Glomerular visceral epithelial cell (primary cell): ENCODE measurements around the gene TFF3.

Experiments
- DNase-seq: peaks from one replicate; pipeline ENCODE4 v3.0.0-alpha.2; 2016; ENCODE audit errors: extremely low spot score

Gene TFF3, protein sequence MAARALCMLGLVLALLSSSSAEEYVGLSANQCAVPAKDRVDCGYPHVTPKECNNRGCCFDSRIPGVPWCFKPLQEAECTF

DNA sequence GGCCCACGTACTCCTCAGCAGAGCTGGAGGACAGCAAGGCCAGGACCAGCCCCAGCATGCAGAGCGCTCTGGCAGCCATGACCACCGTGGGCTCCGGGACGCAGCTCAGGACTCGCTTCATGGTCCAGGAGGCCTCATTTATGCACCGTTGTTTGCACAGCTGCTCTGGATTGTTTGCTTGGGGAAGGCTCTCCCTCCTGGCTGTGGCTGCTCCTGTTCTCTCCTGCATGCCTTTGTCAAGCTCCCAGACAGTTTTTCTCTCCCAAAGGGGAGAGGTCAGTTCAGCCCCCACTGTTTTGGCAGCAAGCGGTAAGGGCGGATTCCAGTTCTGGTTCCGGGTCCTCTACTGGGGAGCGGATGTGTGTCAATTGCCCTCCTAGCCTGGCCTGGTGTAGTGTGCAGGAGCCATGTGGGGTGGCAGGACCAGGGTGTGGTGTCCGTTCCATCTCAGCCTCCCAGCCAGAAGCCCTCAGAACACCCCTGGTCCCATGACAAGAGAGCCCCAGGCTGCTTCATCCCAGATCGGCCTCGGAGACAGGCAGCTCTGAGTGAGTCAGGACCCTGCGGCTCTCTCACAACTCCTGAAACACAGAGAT lies at the start of gene TFF3:
Gene TFF3 (minus strand): TSS at position 114 of the 596 bp plus-strand sequence. CDS start 35 bp downstream, at position 79.
- DNase-seq = no peak

DNA sequence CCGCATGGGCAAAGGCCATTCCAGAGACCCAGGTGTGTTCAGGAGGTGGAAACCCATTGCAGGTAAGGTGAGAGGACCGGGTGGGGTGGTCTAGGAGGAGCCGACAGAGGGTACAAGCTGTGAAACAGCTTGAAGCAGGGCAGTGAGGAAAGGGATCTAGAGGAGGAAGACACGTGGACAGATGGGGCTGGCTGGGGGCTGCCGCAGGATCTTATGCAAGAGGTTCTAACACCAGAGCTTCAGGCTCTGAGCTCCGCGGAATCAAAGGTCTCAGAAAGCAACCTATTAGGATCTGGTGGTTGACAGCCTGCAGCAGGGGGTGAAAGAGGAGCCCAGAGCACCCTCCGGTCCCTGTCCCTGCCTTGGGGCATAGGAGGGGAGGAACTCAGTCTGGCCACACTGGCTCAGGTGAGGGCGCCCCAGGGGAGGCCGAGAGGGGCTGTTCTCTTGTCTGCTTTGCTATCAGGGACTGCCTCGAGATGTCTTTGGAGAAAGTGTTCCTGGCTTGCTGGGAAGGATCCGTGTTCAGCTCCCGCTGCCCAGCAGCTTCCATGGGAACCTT lies 49.2 kb upstream of the TFF3 start:
- DNase-seq = no peak

DNA sequence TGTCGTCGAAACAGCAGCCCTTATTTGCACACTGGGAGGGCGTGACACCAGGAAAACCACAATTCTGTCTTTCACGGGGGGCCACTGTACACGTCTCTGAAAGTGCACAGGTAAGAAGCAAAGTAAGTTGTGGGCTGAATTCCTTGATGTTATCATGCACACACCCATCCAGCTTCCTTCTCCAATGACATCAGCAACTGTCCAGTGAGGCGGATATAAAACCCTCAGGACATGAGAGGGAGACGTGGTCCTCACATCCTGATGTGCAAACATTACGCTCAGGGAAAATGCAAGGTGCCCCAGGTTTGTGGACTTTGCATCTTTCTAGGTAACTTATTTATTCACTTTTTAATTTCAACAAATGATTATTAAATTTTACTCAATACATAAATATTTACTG lies 48.1 kb upstream of the TFF3 start:
- DNase-seq = no peak

DNA sequence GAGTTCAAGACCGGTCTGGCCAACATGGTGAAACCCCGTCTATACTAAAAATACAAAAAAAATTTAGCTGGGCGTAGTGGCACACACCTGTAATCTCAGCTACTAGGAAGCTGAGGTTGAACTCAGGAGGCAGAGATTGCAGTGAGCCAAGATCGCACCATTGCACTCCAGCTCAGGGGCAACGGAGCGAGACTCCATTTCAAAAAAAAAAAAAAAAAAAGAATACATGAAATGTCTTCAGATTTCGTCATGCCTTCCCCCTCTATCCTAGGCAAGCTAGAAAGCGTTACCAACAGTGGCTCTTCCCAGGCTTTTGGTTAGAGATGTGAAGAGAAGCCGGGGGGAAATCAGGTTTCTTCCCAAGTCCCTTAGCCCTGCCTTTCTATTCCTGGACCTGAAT lies 47.5 kb upstream of the TFF3 start:
- DNase-seq = no peak

DNA sequence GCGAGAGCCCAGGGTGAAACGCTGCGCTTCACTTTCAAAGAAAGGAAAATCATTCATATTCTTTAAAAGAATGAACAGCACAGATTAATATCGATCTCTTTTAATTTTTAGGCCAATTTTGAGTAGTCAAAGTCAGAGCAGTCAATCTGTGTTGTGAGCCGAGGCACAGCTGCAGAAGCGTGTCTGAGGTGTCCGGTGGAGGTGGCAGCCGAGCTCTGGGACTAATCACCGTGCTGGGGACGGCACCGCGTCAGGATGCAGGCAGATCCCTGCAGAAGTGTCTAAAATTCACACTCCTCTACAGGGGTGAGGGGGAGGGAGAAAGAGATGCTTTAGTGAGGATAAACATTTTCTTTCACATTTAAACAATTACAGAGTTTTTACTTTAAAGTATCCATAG lies 47.0 kb upstream of the TFF3 start:
- no peak for DNase-seq

DNA sequence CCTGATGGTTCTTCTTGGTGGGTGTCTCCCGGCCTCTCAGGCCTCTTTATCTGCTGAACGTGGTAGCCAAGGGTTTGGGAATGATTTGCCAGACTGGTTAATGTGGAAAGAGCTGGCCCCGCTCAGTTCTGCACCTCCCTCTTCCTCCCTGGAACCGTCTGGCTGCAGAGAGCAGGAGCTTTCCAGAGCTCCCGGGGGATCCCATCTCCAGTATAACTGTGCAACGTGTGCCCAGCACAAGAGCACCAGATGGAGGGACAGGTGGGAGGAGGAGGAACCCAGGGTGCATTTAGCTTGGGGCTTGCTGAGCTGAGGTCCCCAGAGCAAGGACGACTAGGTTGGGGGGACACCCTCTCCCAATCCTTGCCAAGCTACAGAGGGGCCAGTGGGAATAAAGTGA lies 46.1 kb upstream of the TFF3 start:
- no peak for DNase-seq

DNA sequence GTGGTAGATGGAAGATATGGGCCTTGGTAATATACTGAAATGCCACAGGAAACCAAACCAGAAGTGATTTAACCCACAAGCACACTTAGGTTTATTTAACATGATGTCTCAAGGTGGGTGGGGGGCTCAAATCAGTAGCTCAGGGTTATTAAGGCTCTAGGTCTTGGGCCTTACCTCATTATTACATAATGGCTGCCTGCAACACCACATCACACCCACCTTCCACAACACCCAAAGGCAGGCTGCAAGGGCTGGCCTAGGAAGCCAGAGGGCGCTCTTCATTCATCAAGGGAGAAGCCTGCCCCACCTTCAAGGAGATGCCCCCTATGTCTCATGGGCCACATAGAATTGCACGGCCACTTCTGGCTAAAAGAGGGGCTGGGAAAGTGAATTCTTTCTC lies 45.1 kb upstream of the TFF3 start:
- DNase-seq = no peak

DNA sequence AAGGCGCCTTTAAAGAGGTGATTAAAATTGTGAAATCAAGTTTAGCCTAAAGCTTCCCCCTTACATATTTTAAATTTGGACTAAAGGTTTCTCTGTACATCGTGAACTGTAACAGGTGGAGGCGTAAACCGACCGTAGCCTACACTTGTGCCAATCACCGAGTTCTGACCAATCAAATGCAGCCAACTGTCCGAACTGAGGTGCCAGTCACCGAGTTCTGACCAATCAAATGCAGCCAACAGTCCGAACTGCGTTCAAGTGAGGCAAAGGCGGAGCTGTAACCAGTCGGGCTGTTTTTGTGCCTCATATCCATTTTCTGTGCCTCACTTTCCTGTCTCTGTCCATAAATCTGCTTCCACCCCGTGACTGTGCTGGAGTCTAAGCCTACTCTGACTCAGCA lies 43.7 kb upstream of the TFF3 start:
- no peak for DNase-seq

DNA sequence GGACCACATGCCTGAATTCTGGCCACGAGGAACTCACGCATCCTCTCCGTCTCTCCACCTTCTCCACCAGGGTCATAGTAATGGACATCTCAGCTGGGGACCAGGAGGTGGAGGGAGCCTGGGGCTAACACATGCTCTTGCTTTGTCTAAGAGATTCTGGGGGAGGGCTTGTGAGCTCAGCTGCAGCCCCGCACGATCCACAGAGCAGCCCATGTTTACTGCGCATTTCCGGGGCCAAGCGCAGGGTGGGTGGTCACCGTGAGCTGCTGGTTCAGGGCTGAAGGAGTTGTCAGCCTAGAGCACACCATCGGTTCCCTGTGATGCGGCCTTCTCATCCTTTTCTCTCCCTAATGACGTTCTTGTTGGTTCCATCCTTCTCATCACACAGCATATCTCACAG lies 43.1 kb upstream of the TFF3 start:
- DNase-seq = no peak

DNA sequence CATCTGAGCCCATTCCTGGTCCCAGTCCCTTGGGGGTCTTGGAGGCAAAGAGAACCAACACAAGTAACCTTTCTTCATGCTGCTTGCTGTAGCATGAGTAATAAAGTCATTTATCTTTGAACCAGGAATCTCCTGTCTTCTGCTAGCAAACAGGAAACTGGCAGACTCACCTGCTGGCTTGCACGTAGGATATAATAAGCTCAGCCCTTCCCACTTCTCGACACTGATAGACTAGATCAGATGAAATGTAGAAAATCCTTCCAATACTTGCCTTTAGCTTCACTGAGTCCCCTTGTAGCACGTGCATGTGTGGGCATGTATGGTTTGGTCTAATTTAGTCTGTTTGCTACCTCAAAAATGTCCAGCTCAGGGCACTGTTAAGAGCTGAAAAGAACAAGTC lies 42.1 kb upstream of the TFF3 start:
- DNase-seq = no peak

DNA sequence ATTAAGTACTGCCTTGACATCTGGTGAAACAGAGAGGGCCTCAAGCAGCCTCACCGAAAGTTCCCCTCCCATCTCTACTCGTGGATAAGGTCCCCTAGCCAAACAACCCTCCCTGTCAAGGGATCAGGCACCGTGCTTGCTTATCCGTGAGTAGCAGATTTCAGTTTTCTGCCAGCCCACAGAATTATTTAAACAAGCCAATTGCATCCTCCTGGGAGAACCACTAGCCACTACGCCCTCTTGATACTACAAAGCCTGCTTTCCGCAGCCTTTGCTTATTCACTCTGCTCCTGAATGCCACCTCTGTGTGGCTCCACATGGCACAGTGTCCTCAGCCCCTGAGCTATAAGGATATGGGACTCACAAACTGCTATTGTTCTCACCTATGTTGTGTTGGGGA lies 41.4 kb upstream of the TFF3 start:
- no peak for DNase-seq

DNA sequence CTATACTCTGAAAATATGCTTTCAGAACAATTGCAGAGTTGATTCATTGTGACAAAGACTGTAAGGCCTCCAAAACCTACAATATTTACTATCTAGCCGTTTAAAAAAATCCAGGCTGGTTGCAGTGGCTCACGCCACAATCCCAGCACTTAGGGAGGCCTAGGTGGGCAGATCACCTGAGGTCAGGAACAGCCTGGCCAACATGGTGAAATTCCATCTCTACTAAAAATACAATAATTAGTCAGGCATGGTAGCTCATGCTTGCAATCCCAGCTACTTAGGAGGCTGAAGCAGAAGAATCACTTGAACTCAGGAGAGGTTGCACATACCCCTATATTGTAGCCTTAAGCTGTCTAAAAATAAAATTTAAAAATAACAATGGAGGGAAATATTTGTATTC lies 40.8 kb upstream of the TFF3 start:
- no peak for DNase-seq

DNA sequence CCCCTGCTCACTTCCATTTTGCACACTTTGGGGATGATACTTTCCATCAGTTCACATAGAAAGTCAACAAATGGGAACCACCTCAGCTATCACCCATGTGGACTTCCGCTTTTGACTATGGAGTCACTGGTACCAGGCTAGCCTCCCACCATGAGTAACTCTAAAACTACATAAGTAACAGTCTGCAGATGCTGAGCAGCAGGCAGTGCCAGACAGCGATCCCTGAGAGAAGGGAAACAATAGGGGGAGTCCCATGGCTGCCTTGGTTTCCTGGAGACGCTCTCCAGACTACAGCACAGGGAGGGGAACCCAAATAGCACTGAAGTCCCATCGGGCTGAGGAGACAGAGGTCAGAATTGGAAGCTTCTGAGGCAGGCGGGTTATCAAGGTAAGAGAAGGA lies 38.4 kb upstream of the TFF3 start:
- DNase-seq = no peak

DNA sequence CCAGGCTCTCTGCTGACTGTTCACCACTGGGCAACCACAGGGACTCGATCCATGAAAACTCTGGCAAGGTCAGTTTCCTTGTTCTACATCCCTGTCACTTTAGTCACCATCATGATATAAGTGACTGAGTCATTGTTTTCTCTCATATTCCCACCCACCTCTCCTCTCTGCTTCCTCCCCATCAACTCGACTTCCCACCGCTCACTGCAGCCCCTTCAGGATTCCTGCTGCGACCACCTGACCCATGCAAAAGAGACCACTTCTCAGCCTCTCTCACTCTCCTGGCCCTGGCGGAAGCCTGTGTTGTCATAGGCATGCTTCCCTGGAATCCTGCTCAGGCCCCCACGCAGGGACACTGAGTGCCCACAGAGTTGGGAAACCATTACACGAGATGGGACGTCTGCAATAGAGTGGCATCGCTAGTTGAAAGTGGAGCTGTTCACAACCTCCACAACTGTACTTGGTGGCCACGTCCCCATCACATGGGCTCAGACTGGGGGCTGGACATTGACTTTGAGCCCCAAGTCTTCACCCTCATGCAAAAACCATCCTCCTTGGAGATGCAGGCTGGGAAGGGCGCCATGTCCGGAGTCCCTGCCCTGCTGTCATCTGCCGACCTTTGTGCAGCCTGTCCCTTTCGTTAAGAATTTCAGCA lies 37.4 kb upstream of the TFF3 start:
- no peak for DNase-seq

DNA sequence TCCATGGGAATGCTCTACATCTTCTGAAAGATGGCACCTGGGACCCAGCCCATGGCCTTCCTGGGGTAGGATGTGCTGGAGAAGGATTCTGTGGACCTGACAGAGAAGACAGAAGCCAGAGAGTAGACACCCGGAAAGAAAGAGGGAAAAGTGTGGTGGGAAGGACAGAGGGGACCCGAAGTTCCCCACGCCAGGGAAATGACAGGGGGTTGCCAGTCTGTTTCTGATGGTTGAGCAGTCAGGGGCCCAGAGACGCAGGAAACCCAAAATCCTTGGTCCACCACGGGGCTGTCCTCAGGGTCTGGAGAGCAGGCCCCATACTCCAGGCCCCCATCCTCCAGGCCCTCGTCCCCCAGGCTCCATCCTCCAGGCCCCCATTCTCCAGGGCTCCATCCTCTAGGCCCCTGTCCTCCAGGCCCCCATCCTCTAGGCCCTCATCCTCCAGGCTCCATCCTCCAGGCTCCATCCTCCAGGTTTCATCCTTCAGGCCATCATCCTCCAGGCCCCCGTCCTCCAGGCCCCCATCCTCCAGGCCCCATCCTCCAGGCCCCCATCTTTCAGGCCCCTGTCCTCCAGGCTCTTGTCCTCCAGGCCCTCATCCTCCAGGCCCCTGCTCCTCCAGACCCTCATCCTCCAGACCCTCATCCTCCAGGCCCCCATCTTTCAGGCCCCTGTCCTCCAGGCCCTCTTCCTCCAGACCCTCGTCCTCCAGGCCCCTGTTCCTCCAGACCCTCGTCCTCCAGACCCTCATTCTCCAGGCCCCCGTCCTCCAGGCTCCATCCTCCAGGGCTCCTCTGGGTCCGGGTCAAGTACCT lies 36.6 kb upstream of the TFF3 start:
- DNase-seq = no peak

DNA sequence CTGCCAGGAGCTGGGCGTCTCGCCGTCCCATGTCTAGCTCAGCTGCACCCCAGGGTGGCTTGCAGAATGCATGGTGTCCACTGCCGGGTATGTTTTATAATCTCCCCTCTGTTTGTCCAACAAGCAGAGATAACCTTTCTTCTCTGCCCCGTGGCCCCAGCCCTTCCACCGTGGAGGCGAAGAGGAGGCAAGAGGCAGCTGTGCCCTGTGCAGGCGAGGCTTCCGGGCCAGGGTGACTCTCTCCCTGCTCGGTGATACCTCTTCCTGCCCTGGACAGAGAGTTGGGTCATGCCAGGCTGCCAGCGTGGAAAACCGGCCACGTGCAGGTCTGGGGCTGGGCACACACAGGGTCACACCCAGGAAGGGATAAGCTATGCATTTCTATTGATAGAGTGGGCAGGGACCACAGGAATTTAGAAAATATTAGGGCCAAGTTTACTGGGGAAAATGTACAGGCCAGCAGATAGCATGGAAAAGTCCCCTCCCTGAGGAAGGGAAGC lies 35.8 kb upstream of the TFF3 start, which contains the start of gene TFF2:
Gene TFF2 (minus strand): TSS at position 68 of the 500 bp plus-strand sequence. CDS start 37 bp downstream, at position 31.
- DNase-seq = peak; percentile 24

DNA sequence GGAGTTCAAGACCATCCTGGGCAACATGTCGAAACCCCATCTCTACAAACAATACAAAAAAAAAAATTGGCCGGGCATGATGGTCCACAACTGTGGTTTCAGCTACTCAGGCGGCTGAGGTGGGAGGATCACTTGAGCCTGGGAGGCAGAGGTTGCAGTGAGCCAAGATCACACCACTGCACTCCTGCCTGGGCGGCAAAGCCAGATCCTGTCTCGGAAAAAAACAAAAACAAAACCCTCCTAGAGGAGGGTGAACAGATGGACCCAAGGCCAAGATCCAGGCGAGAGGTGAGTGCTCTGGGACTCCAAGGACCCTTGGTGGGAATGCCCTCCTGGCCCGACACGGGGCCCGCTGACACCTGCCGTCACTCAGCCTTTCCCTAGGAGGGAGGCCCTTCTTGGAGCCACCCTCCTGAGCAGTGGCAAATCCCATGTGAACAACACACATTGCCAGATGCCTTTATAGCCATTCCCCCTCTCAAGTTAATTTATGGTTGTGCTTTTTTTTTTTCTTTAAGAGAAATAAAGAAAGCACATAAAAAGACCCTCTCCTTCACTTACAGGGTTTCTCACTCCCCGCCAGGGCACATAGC lies 35.2 kb upstream of the TFF3 start:
- no peak for DNase-seq

DNA sequence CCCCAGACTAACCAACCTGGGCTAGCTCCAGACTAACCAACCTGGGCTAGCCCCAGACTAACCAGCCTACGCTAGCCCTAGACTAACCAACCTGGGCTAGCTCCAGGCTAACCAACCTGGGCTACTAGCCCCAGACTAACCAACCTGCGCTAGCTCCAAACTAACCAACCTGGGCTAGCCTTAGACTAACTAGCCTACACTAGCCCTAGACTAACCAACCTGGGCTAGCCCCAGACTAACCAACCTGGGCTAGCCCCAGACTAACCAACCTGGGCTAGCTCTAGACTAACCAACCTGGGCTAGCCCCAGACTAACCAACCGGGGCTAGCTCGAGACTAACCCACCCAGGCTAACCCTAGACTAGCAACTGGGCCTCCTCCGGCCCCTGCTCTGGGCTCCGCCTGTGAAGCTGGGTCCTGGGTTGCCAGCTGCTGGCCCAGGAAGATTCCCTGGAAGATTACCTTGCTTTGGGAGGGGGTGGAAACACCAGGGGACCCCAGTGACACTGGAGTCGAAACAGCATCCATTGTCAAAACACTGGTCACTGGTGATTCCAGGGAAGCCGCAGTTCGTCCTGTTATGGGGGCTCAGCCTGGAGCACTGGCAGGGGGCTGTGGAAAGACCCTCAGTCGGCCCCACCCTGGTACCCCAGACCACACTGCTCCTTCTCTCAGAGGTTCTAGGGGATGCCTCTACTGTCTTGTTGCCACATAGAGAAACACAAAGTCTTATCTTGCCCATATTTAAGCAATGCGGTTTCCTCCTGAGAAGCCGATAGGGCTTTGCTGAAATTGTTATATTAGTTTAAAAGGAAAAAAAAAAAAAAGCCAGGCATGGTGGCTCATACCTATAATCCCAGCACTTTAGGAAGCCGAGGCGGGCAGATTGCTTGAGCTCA lies 34.5 kb upstream of the TFF3 start:
- DNase-seq = no peak

DNA sequence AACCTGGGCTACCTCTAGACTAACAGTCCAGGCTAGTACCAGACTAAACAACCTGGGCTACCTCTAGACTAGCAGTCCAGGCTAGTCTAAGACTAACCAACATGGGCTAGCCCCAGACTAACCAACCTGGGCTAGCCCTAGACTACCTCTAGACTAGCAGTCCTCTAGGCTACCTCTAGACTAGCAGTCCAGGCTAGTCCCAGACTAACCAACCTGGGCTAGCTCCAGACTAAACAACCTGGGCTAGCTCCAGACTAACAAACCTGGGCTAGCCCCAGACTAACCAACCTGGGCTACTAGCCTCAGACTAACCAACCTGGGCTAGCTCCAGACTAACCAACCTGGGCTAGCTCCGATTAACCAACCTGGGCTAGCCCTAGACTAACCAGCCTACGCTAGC lies 33.6 kb upstream of the TFF3 start:
- DNase-seq = no peak

DNA sequence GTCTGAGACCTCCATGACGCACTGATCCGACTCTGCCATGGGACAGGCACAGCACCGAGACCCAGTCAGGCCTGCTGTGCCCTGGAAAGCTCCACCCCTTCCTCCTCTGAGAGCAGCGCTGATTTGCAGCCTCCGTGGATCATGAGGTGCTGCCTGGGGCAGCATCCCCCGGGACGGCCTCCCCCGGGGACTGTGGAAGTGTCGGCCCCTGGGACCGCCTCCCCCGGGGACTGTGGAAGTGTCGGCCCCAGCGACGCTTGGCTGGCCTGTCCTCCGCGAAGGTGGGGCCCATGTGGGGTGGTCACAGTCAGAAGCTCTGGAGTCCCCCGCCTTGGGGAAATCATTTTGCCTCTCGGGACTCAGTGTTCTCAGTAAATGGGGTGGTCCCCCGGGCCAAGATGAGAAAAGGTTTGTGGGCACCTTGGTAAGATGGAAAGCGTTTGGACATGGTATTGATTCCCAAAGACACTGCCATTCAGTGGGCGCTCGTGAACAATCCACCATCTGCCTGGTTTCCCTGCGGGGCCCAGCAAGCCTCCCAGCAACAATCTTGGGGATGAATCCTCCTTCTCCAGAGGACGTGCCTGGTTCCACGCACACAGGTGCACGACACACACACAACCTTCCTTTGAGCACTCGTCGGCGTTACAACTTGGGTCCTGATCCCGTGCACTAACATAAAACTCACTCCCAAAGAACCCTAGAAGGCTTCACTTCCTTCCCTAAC lies 32.6 kb upstream of the TFF3 start:
- DNase-seq = no peak
